ENCODE data around the gene MYG1.

DNA sequence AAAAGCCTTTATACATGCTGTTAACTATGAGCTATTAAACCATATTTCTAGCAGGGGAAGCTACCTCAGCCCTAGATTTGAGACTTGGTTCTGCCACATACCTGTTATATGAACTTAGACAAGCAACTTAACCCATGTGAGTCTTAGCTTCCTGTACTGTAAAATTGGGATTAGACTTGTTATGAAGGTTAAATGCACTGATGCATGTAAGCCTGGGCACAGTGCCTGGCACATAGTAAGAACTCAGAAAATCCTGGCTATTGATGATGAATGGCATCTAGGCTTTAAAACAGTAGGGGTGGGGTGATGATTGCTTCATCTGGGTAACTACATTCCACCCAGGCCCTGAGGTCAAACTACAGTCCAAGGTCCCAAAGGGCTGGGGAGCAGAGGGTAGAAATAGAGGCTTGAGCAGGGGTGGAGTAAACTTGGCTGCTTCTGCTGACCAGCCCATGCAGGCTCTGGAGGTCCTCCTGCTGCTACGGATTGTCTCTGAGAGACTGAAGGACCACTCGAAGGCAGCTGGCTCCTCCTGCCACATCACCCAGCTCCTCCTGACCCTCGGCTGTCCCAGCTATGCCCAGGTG, 20.1 kb upstream of the MYG1 start:
- no peak for TF ChIP-seq TCF12 (IDR thresholded peaks at IDR 0.05)
- TF ChIP-seq EP300 (IDR thresholded peaks at IDR 0.05; ENCODE audit: borderline replicate concordance in 1 of 2, low read depth in 1 of 2, low read length in 1 of 2) = no peak
